HCT116 (cell line): ENCODE results near the gene GALNT13. TPM values are rescaled to one million over a fixed set of nuclear protein-coding genes. Genes with fewer than 3 reads are reported as not detected.

ENCODE experiments used
- ATAC-seq: fragments of 200-7000 bp; cut with Tn5 transposase; 2 replicates; pipeline ENCODE4 v1.9.1; 2020; ENCODE audit warnings: mild to moderate bottlenecking, moderate library complexity
- BruUV-seq: library from RNA; stranded (reverse); fragments of 400-500 nt; replicated peaks from 2 replicates; lab custom pipeline; 2021; lab: Mats Ljungman, UMichigan
- CTCF ChIA-PET: fragments of 300-600 bp; sonication (Branson Sonifier 250); formaldehyde crosslinking; loops from one replicate; lab custom pipeline; 2021; ENCODE audit warnings: antibody characterized with exemption; lab: Charles Lee
- POLR2A ChIA-PET: fragments of 300-600, 350-600 bp; sonication (Branson Sonifier 250); formaldehyde crosslinking; loops from one replicate; lab custom pipeline; 2021; ENCODE audit warnings: antibody characterized with exemption; lab: Charles Lee
- RAD21 ChIA-PET, 2 experiments: fragments of 300-600 bp; sonication (Branson Sonifier 250); formaldehyde crosslinking; loops; one replicate each; lab custom pipeline; 2023; ENCODE audit warnings: low total read pairs in 2 of 2; ENCODE audit not compliant: uncharacterized antibody in 2 of 2, unreplicated experiment in 2 of 2, low non-redundant PET in 1 of 2; lab: Charles Lee
- DNase-seq: peaks from one replicate; pipeline ENCODE4 v3.0.0-alpha.2; 2010; ENCODE audit warnings: low read depth, low spot score
- H2AFZ ChIP-seq: fragments of 200-600 bp; shearing (Covaris generic), sonication (generic); 2 replicates; pipeline ENCODE4 v1.6.1; 2017; ENCODE audit warnings: low read depth, mixed run types, mixed read lengths, antibody characterized with exemption, low read length; ENCODE audit not compliant: poor library complexity, severe bottlenecking
- H3K27ac ChIP-seq: 2 replicates; pipeline ENCODE4 v1.5.1; 2012; ENCODE audit warnings: low read depth, low read length
- H3K27me3 ChIP-seq: fragments of 200-600 bp; sonication (generic); 2 replicates; pipeline ENCODE4 v1.6.1; 2016; ENCODE audit warnings: mixed run types, low read length, mixed read lengths; ENCODE audit not compliant: insufficient read depth
- H3K36me3 ChIP-seq, 2 experiments: fragments of 200-500 bp in 1 of 2; fragments of 200-600 bp in 1 of 2; sonication (Bioruptor generic) in 1 of 2; sonication (generic) in 1 of 2; 2 replicates each; pipeline versions ENCODE4 v1.5.1 to v1.6.1; 2014 to 2016; ENCODE audit warnings: low read length in 2 of 2, inconsistent platforms in 1 of 2, mixed read lengths in 1 of 2, mixed run types in 1 of 2; ENCODE audit not compliant: insufficient read depth in 2 of 2, control insufficient read depth in 1 of 2
- H3K4me1 ChIP-seq, 2 experiments: fragments of 200-600 bp in 1 of 2; sonication (generic) in 1 of 2; 2 replicates each; pipeline versions ENCODE4 v1.5.1 to v1.6.1; 2012 to 2017; ENCODE audit warnings: low read length in 2 of 2, inconsistent platforms in 1 of 2, mild to moderate bottlenecking in 1 of 2, mixed read lengths in 1 of 2, mixed run types in 1 of 2, moderate library complexity in 1 of 2; ENCODE audit not compliant: insufficient read depth in 2 of 2, control insufficient read depth in 1 of 2
- H3K4me2 ChIP-seq: fragments of 200-600 bp; sonication (generic); 2 replicates; pipeline ENCODE4 v1.6.1; 2017; ENCODE audit warnings: mixed run types, low read length, mixed read lengths
- H3K4me3 ChIP-seq, 2 experiments: fragments of 200-600 bp in 1 of 2; sonication (generic) in 1 of 2; replicated peaks in 1 of 2; 2 replicates each; pipeline ENCODE4 v1.5.1; 2011 to 2016; ENCODE audit warnings: low read length in 2 of 2, control low read depth in 1 of 2, low read depth in 1 of 2, mild to moderate bottlenecking in 1 of 2, mixed read lengths in 1 of 2, mixed run types in 1 of 2
- H3K79me2 ChIP-seq: fragments of 200-600 bp; sonication (generic); 2 replicates; pipeline ENCODE4 v1.6.1; 2017; ENCODE audit warnings: mild to moderate bottlenecking, mixed run types, low read length, moderate library complexity, mixed read lengths; ENCODE audit not compliant: insufficient read depth
- H3K9ac ChIP-seq: fragments of 200-600 bp; sonication (generic); 2 replicates; pipeline ENCODE4 v1.6.1; 2016; ENCODE audit warnings: low read length, mixed read lengths
- H3K9me2 ChIP-seq: fragments of 200-600 bp; sonication (generic), shearing (Covaris generic); 2 replicates; pipeline ENCODE4 v1.6.1; 2017; ENCODE audit warnings: mixed run types, mild to moderate bottlenecking, moderate library complexity; ENCODE audit not compliant: insufficient read depth
- H3K9me3 ChIP-seq, 2 experiments: fragments of 200-500 bp in 1 of 2; fragments of 200-600 bp in 1 of 2; sonication (Bioruptor generic) in 1 of 2; sonication (generic) in 1 of 2; 2 replicates each; pipeline ENCODE4 v1.6.1; 2014 to 2017; ENCODE audit warnings: low read length in 2 of 2, mixed read lengths in 2 of 2, inconsistent platforms in 1 of 2, low read depth in 1 of 2, mild to moderate bottlenecking in 1 of 2, mixed run types in 1 of 2, moderate library complexity in 1 of 2; ENCODE audit not compliant: control insufficient read depth in 1 of 2, insufficient read depth in 1 of 2
- H4K20me1 ChIP-seq: fragments of 200-600 bp; sonication (generic), shearing (Covaris generic); 2 replicates; pipeline ENCODE4 v1.6.1; 2017; ENCODE audit warnings: mixed run types, mild to moderate bottlenecking, moderate library complexity; ENCODE audit not compliant: insufficient read depth
- CBX3 ChIP-seq: IDR thresholded peaks from 2 replicates; pipeline ENCODE4 v1.6.1; 2012; ENCODE audit warnings: low read depth
- CEBPB ChIP-seq: IDR thresholded peaks from 2 replicates; pipeline ENCODE4 v1.6.1; 2012; ENCODE audit warnings: low read depth
- EGR1 ChIP-seq: IDR thresholded peaks from 2 replicates; pipeline ENCODE4 v1.6.1; 2012; ENCODE audit warnings: low read depth
- ELF1 ChIP-seq: IDR thresholded peaks from 2 replicates; pipeline ENCODE4 v1.6.1; 2012; ENCODE audit warnings: low read depth, borderline replicate concordance
- EZH2 ChIP-seq: fragments of 200-600 bp; sonication (generic); IDR thresholded peaks from 2 replicates; pipeline ENCODE4 v1.6.1; 2017; ENCODE audit warnings: antibody characterized with exemption, mixed run types
- EZH2phosphoT487 ChIP-seq: fragments of 200-600 bp; IDR thresholded peaks from 2 replicates; pipeline ENCODE4 v1.6.1; 2018; ENCODE audit warnings: antibody characterized with exemption, borderline replicate concordance
- FOSL1 ChIP-seq: IDR thresholded peaks from 2 replicates; pipeline ENCODE4 v1.6.1; 2012; ENCODE audit warnings: low read depth
- JUND ChIP-seq: IDR thresholded peaks from 2 replicates; pipeline ENCODE4 v1.6.1; 2012
- POLR2A ChIP-seq: IDR thresholded peaks from 2 replicates; pipeline ENCODE4 v1.7.0; 2011; ENCODE audit warnings: borderline replicate concordance; ENCODE audit not compliant: insufficient read depth, insufficient read length; ENCODE audit errors: extremely low read depth
- POLR2AphosphoS5 ChIP-seq: IDR thresholded peaks from 2 replicates; pipeline ENCODE4 v1.6.1; 2011; ENCODE audit warnings: mild to moderate bottlenecking, low read depth, low read length, moderate library complexity
- RAD21 ChIP-seq: IDR thresholded peaks from 2 replicates; pipeline ENCODE4 v1.6.1; 2012; ENCODE audit warnings: low read depth, mild to moderate bottlenecking
- SP1 ChIP-seq: IDR thresholded peaks from 2 replicates; pipeline ENCODE4 v1.6.1; 2012; ENCODE audit warnings: low read depth
- SRF ChIP-seq: IDR thresholded peaks from 2 replicates; pipeline ENCODE4 v1.6.1; 2012; ENCODE audit warnings: low read depth
- TCF7L2 ChIP-seq: IDR thresholded peaks from 2 replicates; pipeline ENCODE4 v1.7.0; 2011; ENCODE audit warnings: borderline replicate concordance, inconsistent platforms; ENCODE audit not compliant: insufficient read depth, insufficient read length; ENCODE audit errors: extremely low read depth
- YY1 ChIP-seq: IDR thresholded peaks from 2 replicates; pipeline ENCODE4 v1.6.1; 2011; ENCODE audit warnings: low read length, low read depth, moderate library complexity, mild to moderate bottlenecking; ENCODE audit not compliant: insufficient replicate concordance; ENCODE audit errors: extremely low read depth
- ZFX ChIP-seq: fragments of 450-650 bp; IDR thresholded peaks from 2 replicates; pipeline ENCODE4 v1.6.1; 2017
- ZNF274 ChIP-seq: fragments of 200-500 bp; sonication (Bioruptor generic); IDR thresholded peaks from 2 replicates; pipeline ENCODE4 v1.6.1; 2014; ENCODE audit warnings: mild to moderate bottlenecking, low read depth, low read length, inconsistent platforms
- intact Hi-C: fragments of 100-400 bp; cut with micrococcal nuclease; formaldehyde crosslinking; loops from 2 replicates; pipeline ENCODE4 v1.10.0; 2022
- total RNA-seq: library from RNA; stranded (reverse); gene quantifications from one replicate; pipeline ENCODE4 v1.2.1, GENCODE V29; 2021; ENCODE audit not compliant: unreplicated experiment
- TF ChIP-seq, protein P1 (sequence below): IDR thresholded peaks from 2 replicates; pipeline ENCODE4 v1.6.1; 2012
- TF ChIP-seq, protein P2 (sequence below): IDR thresholded peaks from 2 replicates; pipeline ENCODE4 v1.6.1; 2012
- TF ChIP-seq, protein P3 (sequence below): IDR thresholded peaks from 2 replicates; pipeline ENCODE4 v1.6.1; 2011; ENCODE audit warnings: mild to moderate bottlenecking, low read length, moderate library complexity; ENCODE audit not compliant: insufficient replicate concordance; ENCODE audit errors: extremely low read depth

GALNT13 gene
- total RNA-seq, 1 experiment from 2014 or later = 0.44 TPM

DNA sequence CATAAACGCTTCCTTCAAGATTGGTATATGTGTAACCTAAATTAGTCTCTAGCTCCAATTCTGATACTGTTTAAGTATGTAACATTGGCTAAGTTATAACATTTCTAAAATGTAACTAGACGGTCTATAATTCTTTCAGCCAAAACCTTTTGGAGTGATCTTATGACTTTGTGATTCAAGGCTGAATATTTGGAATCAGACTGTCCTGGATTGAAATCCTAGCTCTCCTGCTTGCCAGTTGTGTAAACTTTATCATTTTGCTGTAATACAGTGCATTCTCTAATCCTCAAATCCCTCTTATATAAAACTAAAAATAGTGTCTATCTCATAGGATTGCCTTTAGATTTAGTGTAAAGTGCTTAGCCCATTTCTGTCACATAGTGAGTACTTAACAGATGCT, 489.6 kb downstream of the GALNT13 start:
- Histone ChIP-seq H4K20me1 (no peaks in the 10 kb centered on the region), H3K36me3 (no peaks in the 10 kb centered on the region), H2AFZ (no peak overlapping the region), H3K27ac (no peak overlapping the region), H3K4me1 (no peaks in the 10 kb centered on the region), H3K79me2 (no peaks in the 10 kb centered on the region), H3K9me3 (no peaks in the 10 kb centered on the region), H3K9ac (no peak overlapping the region), H3K27me3 (no peaks in the 10 kb centered on the region), H3K4me2 (no peak overlapping the region), H3K4me3 (no peak overlapping the region), H3K9me2 (no peaks in the 10 kb centered on the region)
- TF ChIP-seq POLR2AphosphoS5 (no peak), ZFX (no peak), ELF1 (no peak), TCF7L2 (no peak), FOSL1 (no peak), SP1 (no peak), RAD21 (no peak), EZH2phosphoT487 (no peak), YY1 (no peak), CBX3 (no peak), POLR2A (no peak)
- no peak for DNase-seq
- ChIA-PET RAD21 (no interaction called here), CTCF (no interaction called here), POLR2A (no interaction called here)
- intact Hi-C loops = no loop called here
- BruUV-seq = no TSS peak
- no peak for ATAC-seq

DNA sequence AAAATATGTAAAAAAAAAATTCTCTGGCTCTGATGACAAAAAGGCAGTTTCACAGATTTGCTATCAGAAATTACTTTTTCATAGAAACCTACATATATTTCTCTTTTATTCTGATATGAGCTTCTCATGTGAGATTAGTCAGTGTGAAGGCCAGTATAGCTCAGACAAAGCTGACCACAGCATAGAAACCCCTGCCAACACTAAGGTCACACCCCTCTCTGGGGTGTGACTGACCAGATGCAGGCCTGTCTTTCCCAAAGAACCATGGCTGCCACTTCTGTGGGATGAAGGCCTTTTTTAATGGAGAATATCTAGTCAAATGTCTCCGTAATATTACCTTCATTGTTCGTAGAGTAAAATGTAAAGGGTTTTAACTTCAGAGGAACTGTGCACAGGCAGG, 496.4 kb downstream of the GALNT13 start:
- H3K9ac ChIP-seq = no peak overlapping the region
- no peaks in the 10 kb centered on the region for H3K27me3 ChIP-seq
- ATAC-seq = no peak
- no TSS peak for BruUV-seq
- intact Hi-C loops = no loop called here
- RAD21 ChIA-PET = interaction anchor here in 1 of 2 experiments (0.6 kb wide), 1 partner anchor 206 kb away, joined by 4 read pairs; no protein-coding TSS in a partner anchor
- no peaks in the 10 kb centered on the region for H3K9me3 ChIP-seq
- no peaks in the 10 kb centered on the region for H3K36me3 ChIP-seq
- CTCF ChIA-PET = no interaction called here
- no peak for DNase-seq
- H3K4me1 ChIP-seq = no peaks in the 10 kb centered on the region
- no peak overlapping the region for H3K4me3 ChIP-seq
- POLR2A ChIA-PET = no interaction called here
- no peak overlapping the region for H3K27ac ChIP-seq
- H3K9me2 ChIP-seq = no peaks in the 10 kb centered on the region
- no peak overlapping the region for H2AFZ ChIP-seq
- H3K4me2 ChIP-seq = no peak overlapping the region
- H4K20me1 ChIP-seq = no peaks in the 10 kb centered on the region
- H3K79me2 ChIP-seq = no peaks in the 10 kb centered on the region
- TF ChIP-seq POLR2A (no peak), ELF1 (no peak), EGR1 (no peak), ZNF274 (no peak), EZH2phosphoT487 (no peak), YY1 (no peak), CEBPB (no peak), RAD21 (no peak), POLR2AphosphoS5 (no peak), SRF (no peak), JUND (no peak), EZH2 (no peak), TCF7L2 (no peak), FOSL1 (no peak), CBX3 (no peak), ZFX (no peak)
- TF ChIP-seq, protein P1, sequence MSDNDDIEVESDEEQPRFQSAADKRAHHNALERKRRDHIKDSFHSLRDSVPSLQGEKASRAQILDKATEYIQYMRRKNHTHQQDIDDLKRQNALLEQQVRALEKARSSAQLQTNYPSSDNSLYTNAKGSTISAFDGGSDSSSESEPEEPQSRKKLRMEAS = no peak
- TF ChIP-seq, protein P2, sequence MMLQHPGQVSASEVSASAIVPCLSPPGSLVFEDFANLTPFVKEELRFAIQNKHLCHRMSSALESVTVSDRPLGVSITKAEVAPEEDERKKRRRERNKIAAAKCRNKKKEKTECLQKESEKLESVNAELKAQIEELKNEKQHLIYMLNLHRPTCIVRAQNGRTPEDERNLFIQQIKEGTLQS = no peak
- TF ChIP-seq, protein P3, sequence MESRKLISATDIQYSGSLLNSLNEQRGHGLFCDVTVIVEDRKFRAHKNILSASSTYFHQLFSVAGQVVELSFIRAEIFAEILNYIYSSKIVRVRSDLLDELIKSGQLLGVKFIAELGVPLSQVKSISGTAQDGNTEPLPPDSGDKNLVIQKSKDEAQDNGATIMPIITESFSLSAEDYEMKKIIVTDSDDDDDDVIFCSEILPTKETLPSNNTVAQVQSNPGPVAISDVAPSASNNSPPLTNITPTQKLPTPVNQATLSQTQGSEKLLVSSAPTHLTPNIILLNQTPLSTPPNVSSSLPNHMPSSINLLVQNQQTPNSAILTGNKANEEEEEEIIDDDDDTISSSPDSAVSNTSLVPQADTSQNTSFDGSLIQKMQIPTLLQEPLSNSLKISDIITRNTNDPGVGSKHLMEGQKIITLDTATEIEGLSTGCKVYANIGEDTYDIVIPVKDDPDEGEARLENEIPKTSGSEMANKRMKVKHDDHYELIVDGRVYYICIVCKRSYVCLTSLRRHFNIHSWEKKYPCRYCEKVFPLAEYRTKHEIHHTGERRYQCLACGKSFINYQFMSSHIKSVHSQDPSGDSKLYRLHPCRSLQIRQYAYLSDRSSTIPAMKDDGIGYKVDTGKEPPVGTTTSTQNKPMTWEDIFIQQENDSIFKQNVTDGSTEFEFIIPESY = no peak
